ENCODE data around the gene SIGLEC12. TPM values are rescaled to one million over a fixed set of nuclear protein-coding genes. Genes with fewer than 3 reads are reported as not detected.
A peak's percentile ranks its signal among the peaks of the same experiment; 100 is the strongest.

The SIGLEC12 gene
- total and polyA plus RNA-seq, 9 of the 15 experiments (the other 6 are each of a cell fraction or from before 2014, with no cell fraction given) = 0.08 to 1.3 (median 0.54) TPM

DNA sequence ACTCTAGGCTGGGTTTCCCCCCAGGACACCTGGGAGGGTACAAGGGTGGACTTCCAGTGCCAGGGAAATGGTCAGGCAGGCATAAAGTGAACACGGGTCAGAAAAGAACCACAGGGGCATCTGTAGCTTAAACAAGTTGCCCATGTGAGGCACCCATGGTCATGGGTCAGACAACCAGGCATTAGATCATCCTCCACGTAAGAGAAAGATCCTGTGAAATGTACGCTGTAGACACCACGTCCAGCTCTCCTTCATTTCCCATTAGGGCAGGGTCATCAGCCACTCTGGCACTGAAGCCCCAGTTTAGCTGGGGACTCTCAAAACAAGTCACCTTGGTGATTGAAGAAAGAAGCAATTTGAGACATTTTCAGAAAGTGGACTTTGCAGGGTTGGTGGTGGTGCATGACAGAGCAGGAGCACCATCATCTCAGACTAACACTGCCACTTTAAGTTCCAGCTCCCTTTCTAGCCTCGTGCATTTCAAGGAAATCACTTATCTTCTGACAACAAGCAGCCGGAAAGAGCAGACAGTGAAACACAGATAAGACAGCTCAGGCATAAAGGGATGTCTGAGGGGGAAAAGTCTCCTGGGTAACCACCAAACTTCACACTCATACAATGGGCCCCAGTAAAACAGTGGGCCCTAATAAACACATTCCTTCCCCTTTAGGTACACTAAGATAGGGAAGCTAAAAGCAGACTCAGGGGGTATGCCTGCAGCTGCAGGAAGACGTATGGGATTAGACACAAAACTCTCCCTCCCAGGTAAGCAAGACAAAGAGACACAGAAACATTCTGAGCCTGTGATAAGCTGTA is 46.0 kb upstream of the SIGLEC12 start (continued):
- TF ChIP-seq, protein P1, sequence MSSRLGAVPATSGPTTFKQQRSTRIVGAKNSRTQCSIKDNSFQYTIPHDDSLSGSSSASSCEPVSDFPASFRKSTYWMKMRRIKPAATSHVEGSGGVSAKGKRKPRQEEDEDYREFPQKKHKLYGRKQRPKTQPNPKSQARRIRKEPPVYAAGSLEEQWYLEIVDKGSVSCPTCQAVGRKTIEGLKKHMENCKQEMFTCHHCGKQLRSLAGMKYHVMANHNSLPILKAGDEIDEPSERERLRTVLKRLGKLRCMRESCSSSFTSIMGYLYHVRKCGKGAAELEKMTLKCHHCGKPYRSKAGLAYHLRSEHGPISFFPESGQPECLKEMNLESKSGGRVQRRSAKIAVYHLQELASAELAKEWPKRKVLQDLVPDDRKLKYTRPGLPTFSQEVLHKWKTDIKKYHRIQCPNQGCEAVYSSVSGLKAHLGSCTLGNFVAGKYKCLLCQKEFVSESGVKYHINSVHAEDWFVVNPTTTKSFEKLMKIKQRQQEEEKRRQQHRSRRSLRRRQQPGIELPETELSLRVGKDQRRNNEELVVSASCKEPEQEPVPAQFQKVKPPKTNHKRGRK (tag; IDR thresholded peaks at IDR 0.05) = no peak
- TF ChIP-seq PHF21A (IDR thresholded peaks at IDR 0.05; ENCODE audit: borderline replicate concordance, low read depth) = no peak
- TF ChIP-seq SP2 (IDR thresholded peaks at IDR 0.05; ENCODE audit: extremely low read depth, low read depth, low read length, poor library complexity, severe bottlenecking) = no peak
- no peak for TF ChIP-seq ZKSCAN3 (CRISPR knock-in tag; IDR thresholded peaks at IDR 0.05)
- TF ChIP-seq TARDBP (IDR thresholded peaks at IDR 0.05) = no peak; the same call in 1 of the 2 replicates
- TF ChIP-seq, protein P2, sequence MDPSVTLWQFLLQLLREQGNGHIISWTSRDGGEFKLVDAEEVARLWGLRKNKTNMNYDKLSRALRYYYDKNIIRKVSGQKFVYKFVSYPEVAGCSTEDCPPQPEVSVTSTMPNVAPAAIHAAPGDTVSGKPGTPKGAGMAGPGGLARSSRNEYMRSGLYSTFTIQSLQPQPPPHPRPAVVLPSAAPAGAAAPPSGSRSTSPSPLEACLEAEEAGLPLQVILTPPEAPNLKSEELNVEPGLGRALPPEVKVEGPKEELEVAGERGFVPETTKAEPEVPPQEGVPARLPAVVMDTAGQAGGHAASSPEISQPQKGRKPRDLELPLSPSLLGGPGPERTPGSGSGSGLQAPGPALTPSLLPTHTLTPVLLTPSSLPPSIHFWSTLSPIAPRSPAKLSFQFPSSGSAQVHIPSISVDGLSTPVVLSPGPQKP (CRISPR knock-in tag; IDR thresholded peaks at IDR 0.05) = no peak
- peak; percentile 76; the same call in 1 of the 2 replicates for TF ChIP-seq MXI1 (IDR thresholded peaks at IDR 0.05; ENCODE audit: low read depth, low read length)
- TF ChIP-seq, protein P3, sequence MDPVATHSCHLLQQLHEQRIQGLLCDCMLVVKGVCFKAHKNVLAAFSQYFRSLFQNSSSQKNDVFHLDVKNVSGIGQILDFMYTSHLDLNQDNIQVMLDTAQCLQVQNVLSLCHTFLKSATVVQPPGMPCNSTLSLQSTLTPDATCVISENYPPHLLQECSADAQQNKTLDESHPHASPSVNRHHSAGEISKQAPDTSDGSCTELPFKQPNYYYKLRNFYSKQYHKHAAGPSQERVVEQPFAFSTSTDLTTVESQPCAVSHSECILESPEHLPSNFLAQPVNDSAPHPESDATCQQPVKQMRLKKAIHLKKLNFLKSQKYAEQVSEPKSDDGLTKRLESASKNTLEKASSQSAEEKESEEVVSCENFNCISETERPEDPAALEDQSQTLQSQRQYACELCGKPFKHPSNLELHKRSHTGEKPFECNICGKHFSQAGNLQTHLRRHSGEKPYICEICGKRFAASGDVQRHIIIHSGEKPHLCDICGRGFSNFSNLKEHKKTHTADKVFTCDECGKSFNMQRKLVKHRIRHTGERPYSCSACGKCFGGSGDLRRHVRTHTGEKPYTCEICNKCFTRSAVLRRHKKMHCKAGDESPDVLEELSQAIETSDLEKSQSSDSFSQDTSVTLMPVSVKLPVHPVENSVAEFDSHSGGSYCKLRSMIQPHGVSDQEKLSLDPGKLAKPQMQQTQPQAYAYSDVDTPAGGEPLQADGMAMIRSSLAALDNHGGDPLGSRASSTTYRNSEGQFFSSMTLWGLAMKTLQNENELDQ (CRISPR knock-in tag; IDR thresholded peaks at IDR 0.05; ENCODE audit: borderline replicate concordance) = no peak
- TF ChIP-seq SAFB (IDR thresholded peaks at IDR 0.05; ENCODE audit: borderline replicate concordance, low read depth, low read length) = no peak
- TF ChIP-seq, protein P4, sequence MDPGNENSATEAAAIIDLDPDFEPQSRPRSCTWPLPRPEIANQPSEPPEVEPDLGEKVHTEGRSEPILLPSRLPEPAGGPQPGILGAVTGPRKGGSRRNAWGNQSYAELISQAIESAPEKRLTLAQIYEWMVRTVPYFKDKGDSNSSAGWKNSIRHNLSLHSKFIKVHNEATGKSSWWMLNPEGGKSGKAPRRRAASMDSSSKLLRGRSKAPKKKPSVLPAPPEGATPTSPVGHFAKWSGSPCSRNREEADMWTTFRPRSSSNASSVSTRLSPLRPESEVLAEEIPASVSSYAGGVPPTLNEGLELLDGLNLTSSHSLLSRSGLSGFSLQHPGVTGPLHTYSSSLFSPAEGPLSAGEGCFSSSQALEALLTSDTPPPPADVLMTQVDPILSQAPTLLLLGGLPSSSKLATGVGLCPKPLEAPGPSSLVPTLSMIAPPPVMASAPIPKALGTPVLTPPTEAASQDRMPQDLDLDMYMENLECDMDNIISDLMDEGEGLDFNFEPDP (CRISPR knock-in tag; IDR thresholded peaks at IDR 0.05) = no peak
- TF ChIP-seq CLOCK (CRISPR knock-in tag; IDR thresholded peaks at IDR 0.05; ENCODE audit: borderline replicate concordance) = no peak
- no peak for TF ChIP-seq PHB (CRISPR knock-in tag; IDR thresholded peaks at IDR 0.05)
- peak; percentile 66; the same call in 1 of the 2 replicates for TF ChIP-seq ZNF583 (CRISPR knock-in tag; IDR thresholded peaks at IDR 0.05)
- TF ChIP-seq PML (IDR thresholded peaks at IDR 0.05; ENCODE audit: low read length) = peak; percentile 97
- no peak for TF ChIP-seq NR1H2 (CRISPR knock-in tag; IDR thresholded peaks at IDR 0.05)
- TF ChIP-seq CHD4 (IDR thresholded peaks at IDR 0.05; ENCODE audit: insufficient read depth, insufficient replicate concordance, low read depth, low read length, poor library complexity, severe bottlenecking) = no peak
- TF ChIP-seq ZNF217 (CRISPR knock-in tag; IDR thresholded peaks at IDR 0.05) = no peak
- peak; percentile 66 for TF ChIP-seq CHD1 (IDR thresholded peaks at IDR 0.05; ENCODE audit: low read length)

All from K562 (cell line).